K562 (cell line): ENCODE data around the gene APIP. TPM values are rescaled to one million over a fixed set of nuclear protein-coding genes. Genes with fewer than 3 reads are reported as not detected.

Experiments used
- ATAC-seq: fragments of 200-7000 bp; cut with Tn5 transposase; 3 replicates; pipeline ENCODE4 v1.9.1; 2020; ENCODE audit warnings: moderate library complexity
- BruUV-seq: library from RNA; stranded (reverse); fragments of 400-500 nt; replicated peaks from 2 replicates; lab custom pipeline; 2021; lab: Mats Ljungman, UMichigan
- CTCF ChIA-PET: fragments of 300-600 bp; formaldehyde crosslinking; extraction: SDS; loops from one replicate; lab custom pipeline; 2021; ENCODE audit warnings: low intra/inter-chr PET ratio; lab: Yijun Ruan, JAX
- POLR2A ChIA-PET: fragments of 300-600, 350-650 bp; sonication (Branson Sonifier 250); formaldehyde crosslinking; extraction: SDS; loops from one replicate; lab custom pipeline; 2021; ENCODE audit warnings: antibody characterized with exemption, inconsistent platforms; lab: Yijun Ruan, JAX
- DNase-seq, 4 experiments: peaks; one replicate each; pipeline versions ENCODE4 v3.0.0 to v3.0.0-alpha.2; 2011 to 2018; ENCODE audit warnings: low spot score in 3 of 4, mixed read lengths in 3 of 4; ENCODE audit errors: extremely low read depth in 1 of 4
- FAIRE-seq: peaks from 2 replicates; lab custom pipeline; 2011; peaks lifted over from hg19 to GRCh38; lab: Jason Lieb, UNC
- H2AFZ ChIP-seq: 2 replicates; pipeline ENCODE4 v1.6.0; 2011; ENCODE audit warnings: low read depth, low read length, control low read depth, inconsistent platforms
- H3K27ac ChIP-seq: fragments of 200-600 bp; 3 replicates; pipeline ENCODE4 v1.8.0; 2011; ENCODE audit warnings: low read depth, mild to moderate bottlenecking, control low read depth, inconsistent platforms, low read length, moderate library complexity, mixed read lengths; ENCODE audit errors: extremely low read depth
- H3K27me3 ChIP-seq, 2 experiments: fragments of 300-600 bp in 1 of 2; 2 replicates in 1 of 2; 3 replicates in 1 of 2; pipeline versions ENCODE4 v1.6.0 to v1.8.0; 2011; ENCODE audit warnings: inconsistent platforms in 2 of 2, low read length in 2 of 2, mild to moderate bottlenecking in 1 of 2, mixed read lengths in 1 of 2, moderate library complexity in 1 of 2; ENCODE audit not compliant: control insufficient read depth in 2 of 2, insufficient read depth in 2 of 2
- H3K36me3 ChIP-seq: fragments of 300-600 bp; 3 replicates; pipeline ENCODE4 v1.8.0; 2011; ENCODE audit warnings: mild to moderate bottlenecking, low read length, inconsistent platforms; ENCODE audit not compliant: control insufficient read depth, insufficient read depth
- H3K4me1 ChIP-seq, 2 experiments: fragments of 200-600 bp in 1 of 2; replicated peaks in 1 of 2; 2 replicates in 1 of 2; 3 replicates in 1 of 2; pipeline versions ENCODE4 v1.5.1 to v1.8.0; 2011; ENCODE audit warnings: inconsistent platforms in 2 of 2, low read length in 2 of 2, mild to moderate bottlenecking in 1 of 2, mixed read lengths in 1 of 2, moderate library complexity in 1 of 2; ENCODE audit not compliant: control insufficient read depth in 2 of 2, insufficient read depth in 2 of 2
- H3K4me2 ChIP-seq: 2 replicates; pipeline ENCODE4 v1.6.1; 2011; ENCODE audit warnings: low read length, control low read depth, inconsistent platforms, mixed read lengths; ENCODE audit not compliant: insufficient read depth
- H3K4me3 ChIP-seq: fragments of 200-600 bp; sonication (generic), shearing (Covaris generic); 2 replicates; pipeline ENCODE4 v1.5.1; 2016; ENCODE audit warnings: control low read depth, inconsistent platforms
- H3K79me2 ChIP-seq: fragments of 200-600 bp; 3 replicates; pipeline ENCODE4 v1.8.0; 2011; ENCODE audit warnings: low read length, inconsistent platforms; ENCODE audit not compliant: control insufficient read depth, insufficient read depth
- H3K9ac ChIP-seq, 2 experiments: 2 replicates each; pipeline versions ENCODE4 v1.6.0 to v1.6.1; 2011; ENCODE audit warnings: low read depth in 2 of 2, low read length in 2 of 2, control low read depth in 1 of 2, inconsistent platforms in 1 of 2, mild to moderate bottlenecking in 1 of 2, mixed read lengths in 1 of 2; ENCODE audit not compliant: insufficient read depth in 1 of 2
- H3K9me1 ChIP-seq: one replicate; pipeline ENCODE4 v1.6.0; 2011; ENCODE audit warnings: inconsistent platforms, mild to moderate bottlenecking, low read length, moderate library complexity; ENCODE audit not compliant: control insufficient read depth, insufficient read depth
- H3K9me3 ChIP-seq: replicated peaks from 2 replicates; pipeline ENCODE4 v1.5.1; 2011; ENCODE audit warnings: low read depth, low read length, inconsistent platforms; ENCODE audit not compliant: control insufficient read depth, insufficient read depth
- H4K20me1 ChIP-seq: replicated peaks from 2 replicates; pipeline ENCODE4 v1.6.1; 2011; ENCODE audit warnings: low read length, inconsistent platforms, mixed read lengths; ENCODE audit not compliant: control insufficient read depth, insufficient read depth
- ARHGAP35 ChIP-seq: fragments of 450-650 bp; IDR thresholded peaks from 2 replicates; pipeline ENCODE4 v1.6.1; 2018; ENCODE audit not compliant: partially characterized antibody
- ASH1L ChIP-seq: fragments of 450-650 bp; IDR thresholded peaks from 2 replicates; pipeline ENCODE4 v1.6.1; 2018; ENCODE audit warnings: borderline replicate concordance, mild to moderate bottlenecking, low read depth; ENCODE audit not compliant: partially characterized antibody
- BRF1 ChIP-seq: IDR thresholded peaks from 3 replicates; pipeline ENCODE4 v1.6.1; 2011; ENCODE audit warnings: borderline replicate concordance, mild to moderate bottlenecking; ENCODE audit not compliant: insufficient read length; ENCODE audit errors: extremely low read depth
- CTCFL ChIP-seq: IDR thresholded peaks from 2 replicates; pipeline ENCODE4 v1.6.1; 2011; ENCODE audit warnings: borderline replicate concordance, low read depth, mild to moderate bottlenecking, moderate library complexity, low read length; ENCODE audit not compliant: insufficient read depth, poor library complexity, severe bottlenecking
- HDAC8 ChIP-seq: fragments of 450-650 bp; IDR thresholded peaks from 2 replicates; pipeline ENCODE4 v1.6.1; 2016; ENCODE audit warnings: mild to moderate bottlenecking, missing genetic modification characterization, moderate library complexity, missing compliant biosample characterization
- ILF3 ChIP-seq: fragments of 450-650 bp; IDR thresholded peaks from 2 replicates; pipeline ENCODE4 v1.6.1; 2018; ENCODE audit warnings: antibody characterized with exemption, mild to moderate bottlenecking, moderate library complexity, borderline replicate concordance
- IRF2 ChIP-seq: sonication (generic); formaldehyde crosslinking; IDR thresholded peaks from 2 replicates; pipeline ENCODE4 v1.8.1; 2022; ENCODE audit warnings: mild to moderate bottlenecking, missing genetic modification reagents
- MAX ChIP-seq: sonication (generic); formaldehyde crosslinking; IDR thresholded peaks from 2 replicates; pipeline ENCODE4 v1.9.0; 2022; ENCODE audit warnings: mild to moderate bottlenecking, missing genetic modification reagents
- NFIC ChIP-seq: fragments of 450-650 bp; IDR thresholded peaks from 2 replicates; pipeline ENCODE4 v1.6.1; 2017; ENCODE audit warnings: mild to moderate bottlenecking, inconsistent platforms
- NFIX ChIP-seq: fragments of 250-450 bp; sonication (Bioruptor Pico); IDR thresholded peaks from 2 replicates; pipeline ENCODE4 v1.4.0; 2020; ENCODE audit warnings: low read depth, mild to moderate bottlenecking, moderate library complexity
- NR1H2 ChIP-seq: sonication (generic); formaldehyde crosslinking; IDR thresholded peaks from 2 replicates; pipeline ENCODE4 v1.4.0; 2020; ENCODE audit warnings: mild to moderate bottlenecking, missing genetic modification reagents
- TCF7L2 ChIP-seq: fragments of 150-350 bp; IDR thresholded peaks from 2 replicates; pipeline ENCODE4 v1.6.1; 2016; ENCODE audit warnings: low read depth, mild to moderate bottlenecking, low read length, moderate library complexity
- ZNF699 ChIP-seq: fragments of 250-450 bp; sonication (Bioruptor Pico); IDR thresholded peaks from 2 replicates; pipeline ENCODE4 v1.8.0; 2021; ENCODE audit warnings: mild to moderate bottlenecking, moderate library complexity; ENCODE audit not compliant: insufficient replicate concordance
- ZNF778 ChIP-seq: fragments of 450-650 bp; formaldehyde crosslinking; IDR thresholded peaks from 2 replicates; pipeline ENCODE4 v1.4.0; 2020; ENCODE audit warnings: mild to moderate bottlenecking, moderate library complexity
- ZNF785 ChIP-seq: fragments of 250-450 bp; sonication (Bioruptor Pico); IDR thresholded peaks from 2 replicates; pipeline ENCODE4 v1.4.0; 2020; ENCODE audit warnings: mild to moderate bottlenecking
- ZSCAN32 ChIP-seq: fragments of 450-650 bp; formaldehyde crosslinking; IDR thresholded peaks from 2 replicates; pipeline ENCODE4 v1.4.0; 2020; ENCODE audit warnings: mild to moderate bottlenecking, moderate library complexity
- WGBS: fragments of 100-300 bp; shearing (Covaris generic); methylation state at CpG from one replicate; pipeline ENCODE4 v1.1.6; 2016; ENCODE audit warnings: low coverage, mixed read lengths; ENCODE audit not compliant: insufficient coverage; ENCODE audit errors: missing lambda C conversion rate; 5-methylcytosine and 5-hydroxymethylcytosine counted together
- in situ Hi-C: fragments of 300-500 bp; cut with MboI; formaldehyde crosslinking; loops from 4 replicates; pipeline ENCODE4 v1.15.0; 2018; ENCODE audit warnings: inconsistent platforms, mixed read lengths
- intact Hi-C: fragments of 100-400 bp; cut with micrococcal nuclease; formaldehyde crosslinking; loops from 2 replicates; pipeline ENCODE4 v1.14.2; 2022
- polyA plus RNA-seq, 8 experiments: library from polyadenylated mRNA; depleted of rRNA in 4 of 8; stranded (reverse) in 5 of 8; unstranded in 3 of 8; fragments of >200 nt; fragmentation: Nextera tagmentation in 2 of 8; fragmentation: Illumina TruSeq in 1 of 8; extraction: Ambion mirVana in 2 of 8; extraction: Trizol in 1 of 8; gene quantifications; 2 replicates each; pipeline versions ENCODE4 v1.2.1 to v1.2.3, GENCODE V29; 2011 to 2014; ENCODE audit warnings: inconsistent platforms in 1 of 8, missing spikeins in 1 of 8
- total RNA-seq, 7 experiments: library from RNA; depleted of rRNA in 6 of 7; stranded (reverse); fragments of >200 nt in 6 of 7; fragmentation: Illumina TruSeq in 2 of 7; extraction: Trizol in 2 of 7; gene quantifications; 2 replicates each; pipeline versions ENCODE4 v1.2.1 to v1.2.3, GENCODE V29; 2011 to 2021; ENCODE audit warnings: low replicate concordance in 1 of 7
- TF ChIP-seq, protein P1 (sequence below): fragments of 250-450 bp; sonication (Bioruptor Pico); IDR thresholded peaks from 2 replicates; pipeline ENCODE4 v1.8.0; 2022; ENCODE audit warnings: moderate library complexity, mild to moderate bottlenecking, inconsistent platforms

The APIP gene
- total and polyA plus RNA-seq, 9 of the 15 experiments (the other 6 are each of a cell fraction or from before 2014, with no cell fraction given): 63.7 to 110 (median 82.8) TPM

GRCh38 chr11:34905666-34906065 lies 10.5 kb downstream of the APIP start (continued):
- TF ChIP-seq NR1H2 (CRISPR knock-in tag) (no peak), ZNF785 (CRISPR knock-in tag) (no peak), TCF7L2 (no peak), ZNF778 (no peak), NFIX (no peak)

DNA sequence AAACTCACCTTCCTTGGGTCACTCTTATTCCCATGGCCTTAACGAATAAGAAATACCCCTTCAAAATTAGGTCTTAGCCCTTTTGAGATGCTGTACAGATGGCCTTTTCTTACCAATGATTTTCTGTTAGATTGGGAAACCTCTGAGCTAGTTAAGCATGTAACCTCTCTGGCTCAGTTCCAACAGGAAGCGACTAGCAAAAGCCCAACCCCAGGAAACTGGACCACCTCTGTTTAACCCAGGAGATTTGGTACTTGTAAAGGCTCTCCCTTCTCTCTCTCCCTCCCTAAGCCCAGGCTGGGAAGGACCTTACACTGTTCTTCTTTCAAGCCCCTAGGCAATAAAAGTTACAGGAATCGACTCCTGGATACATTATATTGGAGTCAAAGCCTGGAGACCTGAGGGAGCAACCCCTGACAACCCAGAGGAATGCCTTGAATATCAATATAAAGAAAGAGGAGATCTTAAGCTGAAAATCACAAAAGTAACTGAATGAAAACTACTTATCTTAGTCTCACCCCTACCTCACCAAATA lies 11.7 kb downstream of the APIP start:
- H3K27me3 ChIP-seq: no peaks in the 10 kb centered on the region
- in situ Hi-C loops: no loop called here
- H3K36me3 ChIP-seq: peaks cover 4% of the 10 kb centered on the region; the same call in 2 of the 3 replicates
- no peak overlapping the region for H3K27ac ChIP-seq
- intact Hi-C loops: no loop called here
- no peak overlapping the region for H3K4me2 ChIP-seq
- no peak for FAIRE-seq
- no peaks in the 10 kb centered on the region for H3K9me1 ChIP-seq
- no peaks in the 10 kb centered on the region for H3K9me3 ChIP-seq
- peaks cover 5 to 13% of the 10 kb centered on the region in 2 experiments; a peak in 4 of 5 replicates for H3K4me1 ChIP-seq
- no peak overlapping the region for H2AFZ ChIP-seq
- 50% methylated on average over 3 of the region's 3 CpGs for WGBS
- BruUV-seq: no TSS peak
- H3K9ac ChIP-seq: no peak overlapping the region
- POLR2A ChIA-PET: interaction anchor here (0.6 to 0.7 kb wide), 3 partner anchors 8 to 402 kb away, joined by 3 to 4 read pairs (median 3); partner anchors contain the start of genes APIP and PDHX
- H4K20me1 ChIP-seq: peaks cover 17% of the 10 kb centered on the region
- no peak for ATAC-seq
- peaks cover 50% of the 10 kb centered on the region for H3K79me2 ChIP-seq
- H3K4me3 ChIP-seq: no peak overlapping the region
- DNase-seq: peak in 1 of 4 experiments; percentile 21
- CTCF ChIA-PET: no interaction called here
- TF ChIP-seq BRF1: no peak
- no peak for TF ChIP-seq CTCFL
- peak; percentile 64 for TF ChIP-seq NFIC
- no peak for TF ChIP-seq ILF3
- no peak for TF ChIP-seq ZNF699 (CRISPR knock-in tag)
- no peak for TF ChIP-seq ASH1L
- TF ChIP-seq IRF2: no peak
- TF ChIP-seq ARHGAP35: no peak
- TF ChIP-seq HDAC8: no peak
- TF ChIP-seq MAX: no peak
- TF ChIP-seq ZSCAN32: no peak
- TF ChIP-seq, protein P1, sequence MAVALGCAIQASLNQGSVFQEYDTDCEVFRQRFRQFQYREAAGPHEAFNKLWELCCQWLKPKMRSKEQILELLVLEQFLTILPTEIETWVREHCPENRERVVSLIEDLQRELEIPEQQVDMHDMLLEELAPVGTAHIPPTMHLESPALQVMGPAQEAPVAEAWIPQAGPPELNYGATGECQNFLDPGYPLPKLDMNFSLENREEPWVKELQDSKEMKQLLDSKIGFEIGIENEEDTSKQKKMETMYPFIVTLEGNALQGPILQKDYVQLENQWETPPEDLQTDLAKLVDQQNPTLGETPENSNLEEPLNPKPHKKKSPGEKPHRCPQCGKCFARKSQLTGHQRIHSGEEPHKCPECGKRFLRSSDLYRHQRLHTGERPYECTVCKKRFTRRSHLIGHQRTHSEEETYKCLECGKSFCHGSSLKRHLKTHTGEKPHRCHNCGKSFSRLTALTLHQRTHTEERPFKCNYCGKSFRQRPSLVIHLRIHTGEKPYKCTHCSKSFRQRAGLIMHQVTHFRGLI: no peak
